Heart right ventricle (tissue), 16 donors: ENCODE results near the gene CLEC2D. TPM values are rescaled to one million over a fixed set of nuclear protein-coding genes. Genes with fewer than 3 reads are reported as not detected.
A peak's percentile ranks its signal among the peaks of the same experiment; 100 is the strongest.
"Not testable (repeated sequence)": the region's sequence is repeated elsewhere in the genome, so short reads cannot be mapped to it uniquely, and the experiment has no call there.

ENCODE experiments used
- ATAC-seq, 8 donors: fragments of 200-7000 bp; cut with Tn5 transposase; one replicate each; pipeline ENCODE4 v1.9.1; 2020; ENCODE audit warnings: mild to moderate bottlenecking in 8 of 8, moderate library complexity in 8 of 8, moderate number of reproducible peaks in 1 of 8
- DNase-seq, 2 donors: peaks; one replicate each; pipeline ENCODE4 v3.0.0-alpha.2; 2020
- H3K27ac ChIP-seq, 10 donors: fragments of 200-600 bp; sonication (generic) in 2 of 10; one replicate each; pipeline versions ENCODE4 v1.5.0 to v1.8.0; 2020 to 2022; ENCODE audit warnings: mild to moderate bottlenecking in 3 of 10
- H3K27me3 ChIP-seq, 7 donors: fragments of 200-600 bp; one replicate each; pipeline ENCODE4 v1.8.0; 2021 to 2022; ENCODE audit warnings: mild to moderate bottlenecking in 2 of 7
- H3K36me3 ChIP-seq, 9 donors: fragments of 200-600 bp; sonication (generic) in 1 of 9; one replicate each; pipeline versions ENCODE4 v1.5.0 to v1.8.0; 2020 to 2022; ENCODE audit warnings: mild to moderate bottlenecking in 2 of 9
- H3K4me1 ChIP-seq, 9 donors: fragments of 200-600 bp; sonication (generic) in 1 of 9; one replicate each; pipeline versions ENCODE4 v1.5.0 to v1.8.0; 2020 to 2022; ENCODE audit warnings: mild to moderate bottlenecking in 4 of 9
- H3K4me3 ChIP-seq, 10 donors: fragments of 200-600 bp; sonication (generic) in 2 of 10; one replicate each; pipeline versions ENCODE4 v1.5.0 to v1.8.0; 2020 to 2022; ENCODE audit warnings: mild to moderate bottlenecking in 7 of 10, moderate library complexity in 2 of 10
- H3K9me3 ChIP-seq, 11 donors: fragments of 200-600 bp in 10 of 11; sonication (generic) in 2 of 11; one replicate each; pipeline versions ENCODE4 v1.5.0 to v1.8.0; 2013 to 2022; ENCODE audit warnings: mild to moderate bottlenecking in 2 of 11, control low read depth in 1 of 11, moderate library complexity in 1 of 11
- WGBS, 2 donors: extraction: QIAGEN DNeasy Blood & Tissue Kit; methylation state at CpG; one replicate each; pipeline ENCODE4 v1.1.7; 2013; ENCODE audit warnings: inconsistent platforms in 1 of 2; 5-methylcytosine and 5-hydroxymethylcytosine counted together
- intact Hi-C, 10 donors: fragments of 100-400 bp; cut with DNase I; formaldehyde crosslinking; loops; one replicate each; pipeline versions ENCODE4 v1.11.1 to v1.14.2; 2022
- polyA plus RNA-seq, 2 donors: library from polyadenylated mRNA; stranded (reverse); fragments of 200-250 nt; gene quantifications; one replicate each; pipeline ENCODE4 v1.2.3, GENCODE V29; 2013
- total RNA-seq, 10 donors: library from RNA; stranded (reverse); fragmentation: NEBNext Ultra II Directional in 3 of 10; extraction: Animal tissue kit (Norgen Biotek cat#: 25700) in 3 of 10; gene quantifications; one replicate each; pipeline versions ENCODE4 v1.2.1 to v1.2.4, GENCODE V29; 2021 to 2023
- TF ChIP-seq, protein P1 (sequence below), 9 donors: fragments of 200-600 bp; sonication (generic) in 2 of 9; IDR thresholded peaks; one replicate each; pipeline versions ENCODE4 v1.5.0 to v1.8.0; 2021 to 2022; ENCODE audit warnings: antibody characterized with exemption in 9 of 9, mild to moderate bottlenecking in 5 of 9, moderate library complexity in 1 of 9
- donor health status: Arrhythmogenic right ventricular cardiomyopathy.
- donor health status: ischemic (EF 13 %, LVEDD 7.1; RV severe dilation, severe dysfunction).
- donor health status: healthy with polysubstance abuse.
- donor health status: DM: no; HTN: yes; CAD: no.
- donor health status: DM: no; HTN: no; CAD: no.
- donor health status: ischemic (EF 25% LVEDD 6.9; RV normal size, moderate dysfunction).
- donor health status: ischemic (EF 25% LVEDD 5.7; RV mildly dilated, moderate dysfunction).
- donor health status: healthy.
- donor health status: DM: yes; HTN: yes; CAD: no.
- donor health status: Ischemic cardiomyopathy.
- donor health status: ischemic (EF 35%, LVEDD 5.7; RV mildly dilated, moderate dysfunction).
- donor health status: nonischemic (EF 11% LVEDD 7.7; RV severe dilation, severe dysfunction).
- donor health status: DM: yes; HTN: yes; CAD: no.
- donor health status: PGD.
- donor health status: ischemic (EF 29% LVEDD 5.4; RV normal size, mild dysfunction).
- donor health status: nonischemic (EF 23%, LVEDD 6.1; RV moderate dilation, normal function).

Gene CLEC2D
- total and polyA plus RNA-seq, 12 donors = 1.2 to 15.6 (median 3.2) TPM

DNA sequence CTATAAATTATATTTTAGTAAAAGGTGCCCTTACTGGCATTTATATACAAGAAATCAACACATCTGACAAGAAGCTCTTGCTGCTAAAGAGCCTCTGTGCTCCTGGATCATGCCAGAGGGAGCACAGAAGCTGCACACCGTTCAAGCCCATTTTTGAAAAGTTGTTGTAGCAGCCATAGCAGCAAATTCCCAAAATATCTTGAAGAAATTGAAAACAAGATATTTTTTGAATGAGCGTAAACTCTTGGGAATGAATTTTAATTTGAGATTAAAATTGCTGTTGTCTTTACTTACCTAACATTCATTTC is 540 bp upstream of the CLEC2D start:
- H3K4me1 ChIP-seq = peaks cover 3 to 27% (median 10%) of the 10 kb centered on the region in 9 donors
- no peaks in the 10 kb centered on the region for H3K9me3 ChIP-seq
- peaks cover 0 to 32% (median 0%) of the 10 kb centered on the region in 9 donors for H3K36me3 ChIP-seq
- 94 to 95% methylated on average over 2 of the region's 2 CpGs for WGBS, 2 donors
- intact Hi-C loops = no loop called here
- no peak overlapping the region for H3K4me3 ChIP-seq
- H3K27me3 ChIP-seq = no peaks in the 10 kb centered on the region
- DNase-seq (no peak), ATAC-seq (no peak)
- peak overlapping the region in 1 of 10 donors; percentile 65 for H3K27ac ChIP-seq
- TF ChIP-seq, protein P1, sequence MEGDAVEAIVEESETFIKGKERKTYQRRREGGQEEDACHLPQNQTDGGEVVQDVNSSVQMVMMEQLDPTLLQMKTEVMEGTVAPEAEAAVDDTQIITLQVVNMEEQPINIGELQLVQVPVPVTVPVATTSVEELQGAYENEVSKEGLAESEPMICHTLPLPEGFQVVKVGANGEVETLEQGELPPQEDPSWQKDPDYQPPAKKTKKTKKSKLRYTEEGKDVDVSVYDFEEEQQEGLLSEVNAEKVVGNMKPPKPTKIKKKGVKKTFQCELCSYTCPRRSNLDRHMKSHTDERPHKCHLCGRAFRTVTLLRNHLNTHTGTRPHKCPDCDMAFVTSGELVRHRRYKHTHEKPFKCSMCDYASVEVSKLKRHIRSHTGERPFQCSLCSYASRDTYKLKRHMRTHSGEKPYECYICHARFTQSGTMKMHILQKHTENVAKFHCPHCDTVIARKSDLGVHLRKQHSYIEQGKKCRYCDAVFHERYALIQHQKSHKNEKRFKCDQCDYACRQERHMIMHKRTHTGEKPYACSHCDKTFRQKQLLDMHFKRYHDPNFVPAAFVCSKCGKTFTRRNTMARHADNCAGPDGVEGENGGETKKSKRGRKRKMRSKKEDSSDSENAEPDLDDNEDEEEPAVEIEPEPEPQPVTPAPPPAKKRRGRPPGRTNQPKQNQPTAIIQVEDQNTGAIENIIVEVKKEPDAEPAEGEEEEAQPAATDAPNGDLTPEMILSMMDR (IDR thresholded peaks at IDR 0.05) = no peak

DNA sequence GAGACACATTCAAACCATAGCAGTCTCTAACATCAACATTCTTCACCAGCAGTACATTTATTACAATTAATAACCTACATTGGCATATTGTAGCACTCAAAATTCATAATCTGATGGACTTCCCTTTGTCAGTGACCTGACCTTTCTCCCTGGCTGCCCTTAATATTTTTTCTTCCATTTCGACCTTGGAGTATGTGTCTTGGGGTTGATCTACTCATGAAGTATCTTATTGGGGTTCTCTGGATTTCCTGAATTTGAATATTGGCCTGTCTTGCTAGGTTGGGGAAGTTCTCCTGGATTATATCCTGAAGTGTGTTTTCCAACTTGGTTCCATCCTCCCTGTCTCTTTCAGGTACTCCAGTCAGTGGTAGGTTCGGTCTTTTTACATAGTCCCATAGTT is 2.8 kb downstream of the CLEC2D start:
- H3K27me3 ChIP-seq, DNase-seq, ATAC-seq, H3K9me3 ChIP-seq, intact Hi-C loops: not testable (repeated sequence)
- Histone ChIP-seq H3K4me3 (peak overlapping the region in 1 of 10 donors; percentile 39), H3K36me3 (peaks cover 0 to 14% (median 0%) of the 10 kb centered on the region in 9 donors), H3K27ac (peak overlapping the region in 1 of 10 donors; percentile 65), H3K4me1 (peaks cover 3 to 34% (median 15%) of the 10 kb centered on the region in 9 donors)
- WGBS, 2 donors = 93 to 98% methylated on average over 2 of the region's 2 CpGs

- Histone ChIP-seq H3K36me3 (peaks cover 0 to 18% (median 0%) of the 10 kb centered on the region in 9 donors), H3K4me1 (peaks cover 3 to 22% (median 12%) of the 10 kb centered on the region in 9 donors), H3K27ac (peak overlapping the region in 3 of 10 donors; percentile 3 to 65 (median 10)), H3K4me3 (peak overlapping the region in 1 of 10 donors; percentile 39), H3K9me3 (peaks cover 0 to 5% (median 0%) of the 10 kb centered on the region in 11 donors), H3K27me3 (no peaks in the 10 kb centered on the region)
- ATAC-seq = peak; percentile 78 to 97 (median 95)
- intact Hi-C loops = no loop called here
- WGBS, 2 donors = 43 to 48% methylated on average over 6 of the region's 6 CpGs
- peak; percentile 67 to 70 for DNase-seq
- TF ChIP-seq, protein P1 (IDR thresholded peaks at IDR 0.05) = no peak
Measured at GRCh38 chr12:9673404-9674225, 4.1 kb downstream of the CLEC2D start.

DNA sequence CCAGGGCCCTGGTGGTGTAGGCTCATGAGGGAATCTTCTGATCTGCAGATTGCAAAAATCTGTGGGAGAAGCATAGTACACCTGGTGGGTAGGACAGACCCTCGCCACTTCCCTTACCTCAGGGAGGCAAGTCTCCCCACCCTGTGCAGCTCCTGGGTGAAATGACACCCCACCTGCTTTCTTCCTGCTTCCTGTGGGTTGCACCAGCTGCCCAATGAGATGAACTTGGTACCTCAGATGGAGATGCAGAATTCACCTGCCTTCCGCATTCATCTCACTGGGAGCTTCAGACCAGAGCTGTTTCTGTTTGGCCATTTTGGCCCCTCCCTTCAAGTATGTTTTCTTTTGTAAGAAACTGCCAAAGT is 4.7 kb downstream of the CLEC2D start:
- WGBS, 2 donors = 100% methylated on average over 2 of the region's 2 CpGs
- H3K27me3 ChIP-seq = no peaks in the 10 kb centered on the region
- H3K36me3 ChIP-seq = peaks cover 0 to 18% (median 0%) of the 10 kb centered on the region in 9 donors
- ATAC-seq = peak in 6 of 8 donors; percentile 11 to 63 (median 44)
- TF ChIP-seq, protein P1 (IDR thresholded peaks at IDR 0.05) = no peak
- peaks cover 0 to 5% (median 0%) of the 10 kb centered on the region in 11 donors for H3K9me3 ChIP-seq
- no peak for DNase-seq
- H3K4me1 ChIP-seq = peaks cover 3 to 22% (median 12%) of the 10 kb centered on the region in 9 donors
- peak overlapping the region in 1 of 10 donors; percentile 39 for H3K4me3 ChIP-seq
- intact Hi-C loops = no loop called here
- H3K27ac ChIP-seq = peak overlapping the region in 3 of 10 donors; percentile 3 to 65 (median 10)

DNA sequence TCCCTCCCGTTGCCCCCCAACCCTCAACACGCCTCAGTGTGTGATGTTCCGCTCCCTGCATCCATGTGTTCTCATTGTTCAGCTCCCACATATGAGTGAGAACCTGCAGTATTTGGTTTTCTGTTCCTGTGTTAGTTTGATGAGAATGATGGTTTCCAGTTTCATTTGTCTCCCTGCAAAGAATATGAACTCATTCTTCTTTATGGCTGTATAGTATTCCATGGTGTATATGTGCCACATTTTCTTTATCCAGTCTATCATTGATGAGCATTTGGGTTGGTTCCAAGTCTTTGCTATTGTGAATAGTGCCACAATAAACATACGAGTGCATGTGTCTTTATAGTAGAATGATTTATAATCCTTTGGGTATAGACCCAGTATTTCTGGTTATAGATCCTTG is 13.0 kb downstream of the CLEC2D start:
- ATAC-seq, H3K27me3 ChIP-seq, H3K4me1 ChIP-seq, H3K27ac ChIP-seq, DNase-seq, intact Hi-C loops, H3K4me3 ChIP-seq: not testable (repeated sequence)
- WGBS, 2 donors = 96 to 99% methylated on average over 4 of the region's 4 CpGs
- Histone ChIP-seq H3K36me3 (peaks cover 0 to 76% (median 15%) of the 10 kb centered on the region in 9 donors), H3K9me3 (peaks cover 0 to 18% (median 4%) of the 10 kb centered on the region in 11 donors)

DNA sequence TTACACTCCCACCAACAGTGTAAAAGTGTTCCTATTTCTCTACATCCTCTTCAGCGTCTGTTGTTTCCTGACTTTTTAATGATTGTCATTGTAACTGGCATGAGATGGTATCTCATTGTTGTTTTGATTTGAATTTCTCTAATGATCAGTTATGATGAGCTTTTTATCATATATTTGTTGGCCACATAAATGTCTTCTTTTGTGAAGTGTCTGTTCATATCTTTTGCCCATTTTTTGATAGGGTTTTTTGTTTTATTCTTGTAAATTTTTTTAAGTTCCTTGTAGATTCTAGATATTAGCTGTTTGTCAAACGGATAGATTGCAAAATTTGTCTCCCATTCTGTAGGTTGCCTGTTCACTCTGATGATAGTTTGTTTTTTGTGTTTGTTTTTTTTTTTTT is 13.4 kb downstream of the CLEC2D start:
- H3K4me3 ChIP-seq, intact Hi-C loops, H3K27me3 ChIP-seq, H3K4me1 ChIP-seq, H3K27ac ChIP-seq, ATAC-seq, DNase-seq: not testable (repeated sequence)
- peaks cover 0 to 77% (median 19%) of the 10 kb centered on the region in 9 donors for H3K36me3 ChIP-seq
- WGBS, 2 donors = 93 to 94% methylated on average over 2 of the region's 2 CpGs
- peaks cover 0 to 18% (median 4%) of the 10 kb centered on the region in 11 donors for H3K9me3 ChIP-seq

GRCh38 chr12:9685366-9685765 is 15.9 kb downstream of the CLEC2D start:
- 76 to 77% methylated on average over 5 of the region's 5 CpGs for WGBS, 2 donors
- H3K4me3 ChIP-seq, DNase-seq, H3K27ac ChIP-seq, ATAC-seq, H3K4me1 ChIP-seq, H3K27me3 ChIP-seq, intact Hi-C loops: not testable (repeated sequence)
- Histone ChIP-seq H3K36me3 (peaks cover 0 to 90% (median 40%) of the 10 kb centered on the region in 9 donors), H3K9me3 (peaks cover 0 to 21% (median 4%) of the 10 kb centered on the region in 11 donors)
